NCI-H1694 treated with DMSO at 0.1 percent for 48 hours (cell line): Measurements from ENCODE around the gene STK32C.

Source experiments
- DNase-seq: peaks from one replicate; lab custom pipeline; 2025; lab: John Stamatoyannopoulos, UW

STK32C gene

DNA sequence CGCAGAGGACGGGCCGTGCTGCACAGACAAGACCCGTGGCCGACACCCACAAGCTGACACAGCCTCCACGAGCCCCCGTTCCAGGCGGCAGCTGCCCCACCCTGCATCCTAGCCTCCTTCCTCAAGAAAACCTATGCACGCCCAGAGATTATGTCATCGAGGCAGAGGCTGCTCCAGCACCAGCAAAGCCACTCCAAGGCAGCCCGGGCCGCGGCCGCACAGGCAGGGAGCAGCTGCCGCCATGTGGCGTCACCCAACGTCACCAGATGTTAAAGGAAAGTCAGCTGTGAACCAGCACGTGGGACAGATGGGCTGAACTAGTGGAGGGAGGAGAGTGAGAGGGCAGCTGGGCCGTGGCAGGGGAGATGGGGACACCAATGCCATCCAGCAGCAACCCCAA is 59.8 kb downstream of the STK32C start:
- DNase-seq, result no peak

GRCh38 chr10:132246296-132246695 is 61.5 kb downstream of the STK32C start:
- no peak for DNase-seq

DNA sequence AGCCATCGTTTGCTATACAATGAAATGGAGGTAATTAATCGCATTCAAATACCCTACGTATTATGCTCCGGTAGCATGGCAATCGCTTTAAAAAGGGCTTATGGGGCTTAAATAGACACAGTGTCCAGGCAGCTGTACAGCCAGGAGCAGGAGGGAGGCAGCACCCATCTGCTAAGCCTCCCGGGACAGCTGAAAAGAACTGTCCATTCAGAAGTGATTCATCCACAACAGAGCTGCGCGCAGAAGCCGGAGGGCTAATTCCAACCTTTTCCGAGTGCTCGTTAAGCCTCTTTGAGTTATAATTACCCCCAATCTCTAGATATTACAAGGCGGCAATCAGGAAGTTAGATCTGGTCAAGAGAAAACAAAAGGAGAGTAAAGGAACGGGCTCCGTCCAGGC is 62.7 kb downstream of the STK32C start:
- no peak for DNase-seq

DNA sequence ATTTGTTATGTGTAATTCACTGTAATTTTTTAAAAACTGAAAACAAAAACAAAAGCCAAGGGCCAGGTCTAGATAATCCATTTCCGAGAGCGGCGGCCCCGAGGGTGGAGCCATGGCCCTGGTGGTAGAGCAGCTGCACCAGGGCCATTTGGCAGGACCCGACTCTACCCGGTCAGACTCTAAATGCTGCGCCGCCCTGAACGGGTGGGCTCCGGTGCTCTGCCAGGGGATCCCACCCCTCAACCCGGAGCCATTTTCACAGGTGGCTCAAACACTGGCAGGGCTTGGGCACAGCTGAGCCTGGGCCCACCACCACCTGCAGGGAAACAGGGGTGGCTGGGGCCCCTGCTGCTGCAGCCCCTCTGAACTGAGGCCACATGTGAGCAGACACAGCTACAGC is 64.1 kb downstream of the STK32C start:
- DNase-seq, result no peak

GRCh38 chr10:132243141-132243540 is 64.6 kb downstream of the STK32C start:
- DNase-seq, result no peak

DNA sequence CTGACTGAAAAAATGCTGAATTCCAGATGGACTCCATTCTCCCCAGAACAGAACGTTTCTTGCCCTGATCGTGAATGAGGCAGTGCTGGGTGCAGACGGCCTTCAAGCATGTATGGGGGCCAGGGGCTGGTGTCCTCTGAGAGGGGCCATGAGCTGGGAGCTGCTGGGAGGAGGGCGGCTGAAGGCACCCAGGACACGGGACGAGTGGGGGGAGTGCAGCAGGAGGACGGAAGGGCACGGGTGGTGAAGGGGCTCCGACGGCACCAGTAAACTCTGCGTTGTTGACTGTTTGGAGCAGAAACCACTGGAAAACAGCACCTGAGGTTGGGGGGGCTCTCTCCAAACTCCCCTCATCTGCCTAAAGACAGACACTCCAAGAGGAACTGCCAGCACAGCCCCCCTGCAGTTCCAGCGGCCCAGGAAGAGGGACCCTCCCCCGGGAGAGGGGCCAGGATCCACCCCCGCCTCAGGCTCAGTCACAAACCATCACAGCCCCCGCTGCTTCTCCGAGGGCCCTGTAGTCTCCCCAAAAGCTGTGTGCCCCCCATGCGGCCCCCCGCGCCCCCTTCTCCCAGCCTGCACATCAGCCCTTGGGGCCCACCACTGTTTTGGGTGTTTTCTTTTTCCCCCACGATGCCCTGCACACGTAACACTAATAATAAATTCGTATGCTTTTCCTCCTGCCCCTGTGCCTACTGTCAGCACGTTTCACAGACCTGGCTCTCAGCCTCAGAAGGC is 65.5 kb downstream of the STK32C start:
- DNase-seq, result no peak

- DNase-seq, result no peak
These were observed 66.3 kb downstream of the STK32C start for GRCh38 chr10:132241496-132241895.

DNA sequence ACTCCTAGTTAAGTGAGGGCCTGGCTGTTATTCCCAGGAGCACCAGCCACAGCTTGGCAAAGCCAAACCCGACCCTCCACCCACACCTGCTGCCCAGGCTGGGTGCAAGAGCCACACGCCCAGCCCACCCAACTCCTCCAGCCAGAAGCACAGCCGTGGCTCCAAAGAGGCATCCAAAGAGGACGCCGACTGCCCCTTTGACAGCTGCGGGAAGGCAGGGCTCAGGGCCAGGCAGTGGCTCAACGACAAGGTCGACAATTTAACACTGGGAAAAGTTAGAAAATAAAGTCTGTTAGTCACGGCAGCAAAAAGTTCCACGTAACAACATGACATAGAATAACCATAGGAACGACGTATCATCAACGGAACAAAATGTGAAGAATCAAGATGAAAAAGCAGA is 66.7 kb downstream of the STK32C start:
- no peak for DNase-seq

GRCh38 chr10:132240581-132240980 is 67.2 kb downstream of the STK32C start:
- no peak for DNase-seq

DNA sequence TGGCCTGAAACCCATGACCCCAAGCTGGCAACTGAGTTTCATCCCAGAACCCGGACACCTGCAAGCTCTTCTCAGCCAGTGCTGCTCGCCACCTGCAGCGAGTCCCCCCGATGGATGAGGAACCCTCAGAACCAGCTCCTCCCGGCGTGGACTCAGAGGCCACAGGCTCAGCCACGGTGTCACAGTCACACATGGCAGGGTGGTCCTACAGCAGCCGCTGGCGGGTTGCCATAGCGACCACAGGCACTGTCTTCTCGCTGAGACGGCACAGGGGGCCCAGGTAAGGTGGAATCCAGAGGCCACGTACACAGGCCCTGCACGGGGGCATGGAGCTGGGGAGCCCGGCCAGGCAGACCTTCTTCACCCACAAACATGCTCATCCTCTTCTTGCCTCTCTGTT is 67.6 kb downstream of the STK32C start:
- no peak for DNase-seq

- DNase-seq, result no peak
These were observed 68.4 kb downstream of the STK32C start for GRCh38 chr10:132239126-132240031.

GRCh38 chr10:132238371-132239125 is 69.2 kb downstream of the STK32C start:
- DNase-seq, result no peak

DNA sequence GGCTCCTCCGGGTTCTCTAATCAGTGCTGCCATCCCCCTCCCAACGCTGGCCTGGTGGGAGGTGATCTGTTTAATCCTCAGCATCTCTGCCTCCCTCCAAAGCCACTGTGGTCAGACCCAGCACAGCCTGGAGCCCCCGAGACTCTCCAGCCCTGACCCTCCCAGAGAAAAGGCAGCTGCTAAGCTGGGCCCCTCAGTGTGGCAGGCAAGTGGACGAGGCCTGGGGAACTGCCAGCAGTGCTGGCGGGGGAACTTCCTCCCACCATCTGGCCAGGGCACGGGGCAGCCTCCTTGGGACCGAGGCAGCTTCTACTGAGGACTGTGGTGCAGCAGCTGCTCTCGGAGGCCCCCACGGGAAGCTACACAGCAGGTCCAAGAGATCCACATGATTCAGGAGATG is 69.9 kb downstream of the STK32C start:
- DNase-seq, result no peak

GRCh38 chr10:132237396-132237795 is 70.4 kb downstream of the STK32C start:
- no peak for DNase-seq

GRCh38 chr10:132236881-132237280 is 70.9 kb downstream of the STK32C start:
- DNase-seq, result no peak

GRCh38 chr10:132236161-132236560 is 71.6 kb downstream of the STK32C start:
- DNase-seq, result no peak

GRCh38 chr10:132234860-132235259 is 72.9 kb downstream of the STK32C start:
- DNase-seq, result no peak

DNA sequence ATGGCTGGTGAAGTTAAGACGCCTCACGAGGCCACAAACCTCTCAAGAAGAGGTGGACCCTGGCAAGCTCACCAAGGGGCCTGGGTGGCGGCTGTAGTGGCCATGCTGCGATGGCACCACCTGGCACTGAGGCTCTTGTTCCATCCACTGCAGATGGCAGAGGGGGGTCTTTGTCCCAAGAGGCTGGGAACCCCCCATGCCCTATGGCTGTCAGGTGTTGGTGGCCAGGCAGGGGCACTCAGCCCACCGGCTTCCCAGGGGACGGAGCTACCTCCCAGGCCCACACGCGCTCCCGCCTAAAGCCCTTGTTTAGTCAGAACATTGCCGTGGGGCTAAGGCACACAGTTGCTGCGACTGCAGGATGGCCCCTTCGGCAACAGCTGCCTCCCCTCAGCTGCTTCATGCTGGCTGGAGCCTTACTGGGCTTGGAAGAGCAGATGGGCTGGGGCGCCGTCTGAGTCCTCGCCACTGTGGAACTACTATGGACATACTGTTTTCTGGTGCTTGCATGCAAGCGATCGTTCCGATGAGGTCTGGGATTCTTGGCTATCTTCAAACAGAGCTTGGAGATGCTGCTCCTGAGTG is 74.2 kb downstream of the STK32C start:
- DNase-seq, result no peak

GRCh38 chr10:132232981-132233380 is 74.8 kb downstream of the STK32C start:
- no peak for DNase-seq

- no peak for DNase-seq
These were observed 75.5 kb downstream of the STK32C start for GRCh38 chr10:132232023-132232951.

DNA sequence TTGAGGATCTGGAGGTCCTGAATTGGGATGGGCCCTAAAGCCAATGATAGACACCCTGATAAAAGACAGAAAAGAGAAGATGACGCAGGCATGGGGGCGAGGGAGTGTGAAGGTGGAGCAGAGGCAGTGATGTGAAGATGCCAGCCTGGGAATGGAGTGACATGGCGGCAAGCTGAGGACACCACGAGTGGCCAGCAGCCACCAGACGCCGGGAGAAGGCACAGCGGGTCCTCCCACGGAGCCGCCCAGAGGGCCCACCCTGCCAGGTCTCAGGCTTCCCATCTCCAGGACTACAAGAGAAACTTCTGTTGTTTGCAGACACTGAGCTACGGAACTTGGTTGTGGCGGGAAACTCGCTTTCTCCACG is 76.1 kb downstream of the STK32C start:
- no peak for DNase-seq
